ENCODE measurements around the gene KRT81.
"Not testable (repeated sequence)": the region's sequence is repeated elsewhere in the genome, so short reads cannot be mapped to it uniquely, and the experiment has no call there.

KRT81 gene

GRCh38 chr12:52252175-52252615 lies 39.1 kb downstream of the KRT81 start:
- not testable (repeated sequence) for DNase-seq

- DNase-seq = no peak
Observed at GRCh38 chr12:52251367-52252051, 39.8 kb downstream of the KRT81 start.

GRCh38 chr12:52250048-52250990 lies 41.0 kb downstream of the KRT81 start:
- no peak for DNase-seq

DNA sequence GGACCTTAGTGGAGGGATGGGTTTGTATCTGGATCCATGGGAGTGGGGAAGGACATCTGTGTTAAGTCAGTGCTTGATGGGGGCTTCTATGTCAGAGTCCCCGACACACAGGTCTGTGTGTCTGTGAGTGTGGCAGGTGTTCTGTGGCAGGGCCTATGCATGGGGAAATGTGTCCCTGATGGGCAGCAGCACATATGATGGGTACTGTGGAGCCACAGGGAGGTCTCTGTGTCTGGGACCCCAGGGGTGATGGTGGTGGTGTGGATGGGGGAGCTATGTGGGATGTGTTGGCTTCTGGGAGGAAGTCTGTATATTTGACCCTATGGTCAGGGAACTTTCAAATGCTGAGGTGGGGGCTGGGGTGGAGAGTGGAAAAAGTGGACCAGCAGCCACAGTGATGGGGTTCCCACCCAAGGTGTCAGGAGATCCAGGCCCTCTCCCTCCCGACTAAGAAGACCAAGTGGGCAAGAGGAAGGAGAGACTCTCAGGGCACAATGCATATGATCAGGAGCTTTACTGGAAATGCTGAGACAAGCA lies 41.8 kb downstream of the KRT81 start:
- DNase-seq = no peak

- no peak for DNase-seq
Observed at GRCh38 chr12:52248541-52249461, 42.5 kb downstream of the KRT81 start.

GRCh38 chr12:52247622-52248540 lies 43.5 kb downstream of the KRT81 start:
- no peak for DNase-seq

- no peak for DNase-seq
Observed at GRCh38 chr12:52246720-52247621, 44.4 kb downstream of the KRT81 start.

DNA sequence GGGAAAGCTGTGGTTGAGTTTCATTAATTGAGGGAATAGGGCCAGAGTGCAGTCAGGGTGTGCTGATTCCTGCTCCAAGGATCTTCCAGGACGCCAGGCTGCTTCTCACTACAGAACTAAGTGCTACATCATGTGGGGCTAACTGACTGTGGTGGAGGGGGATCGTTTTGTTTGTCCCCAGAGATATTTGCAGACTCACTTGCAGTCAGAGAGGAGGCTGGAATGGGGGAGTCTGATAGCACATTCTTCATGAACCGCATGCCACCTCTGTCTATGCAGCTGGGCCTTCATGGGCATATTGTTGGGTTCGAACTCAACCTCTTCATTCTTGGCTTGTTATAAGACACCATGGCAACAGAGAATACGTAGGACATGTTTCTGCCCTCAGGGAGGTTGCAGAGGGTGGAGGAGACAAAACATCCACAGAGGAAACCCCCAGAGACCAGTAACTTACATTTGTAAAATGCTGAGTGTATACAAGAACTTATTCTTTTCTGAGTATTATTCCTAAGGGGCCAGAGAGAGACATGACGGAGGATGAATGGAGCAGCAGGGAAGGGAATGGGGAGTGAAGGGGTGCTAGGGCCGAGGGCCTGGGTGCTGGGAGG lies 45.3 kb downstream of the KRT81 start:
- no peak for DNase-seq

DNA sequence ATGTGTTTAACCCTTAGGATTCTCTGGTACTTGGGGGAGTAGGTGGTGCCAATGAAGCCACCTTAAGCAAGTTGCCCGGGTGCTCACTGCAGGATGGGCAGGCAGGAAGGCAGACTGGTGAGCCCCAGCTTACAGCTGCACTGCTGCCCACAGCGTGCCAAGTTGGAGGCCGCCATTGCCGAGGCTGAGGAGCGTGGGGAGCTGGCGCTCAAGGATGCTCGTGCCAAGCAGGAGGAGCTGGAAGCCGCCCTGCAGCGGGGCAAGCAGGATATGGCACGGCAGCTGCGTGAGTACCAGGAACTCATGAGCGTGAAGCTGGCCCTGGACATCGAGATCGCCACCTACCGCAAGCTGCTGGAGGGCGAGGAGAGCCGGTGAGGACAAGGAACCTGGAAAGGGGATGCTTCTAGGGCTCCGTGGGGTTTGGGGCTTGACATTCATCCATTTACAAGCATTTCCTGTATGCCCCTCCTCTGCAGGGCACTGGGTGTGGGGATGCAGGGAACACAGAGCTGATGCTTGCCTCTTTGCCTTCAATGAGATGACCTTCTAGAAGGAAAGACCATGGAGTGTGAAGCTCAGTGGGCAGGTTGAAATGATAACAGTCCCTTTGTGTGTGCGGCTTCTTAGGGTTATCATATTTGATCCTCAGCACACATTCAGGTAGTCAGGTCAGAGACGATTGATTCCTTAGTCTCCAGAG lies 45.9 kb downstream of the KRT81 start:
- no peak for DNase-seq

DNA sequence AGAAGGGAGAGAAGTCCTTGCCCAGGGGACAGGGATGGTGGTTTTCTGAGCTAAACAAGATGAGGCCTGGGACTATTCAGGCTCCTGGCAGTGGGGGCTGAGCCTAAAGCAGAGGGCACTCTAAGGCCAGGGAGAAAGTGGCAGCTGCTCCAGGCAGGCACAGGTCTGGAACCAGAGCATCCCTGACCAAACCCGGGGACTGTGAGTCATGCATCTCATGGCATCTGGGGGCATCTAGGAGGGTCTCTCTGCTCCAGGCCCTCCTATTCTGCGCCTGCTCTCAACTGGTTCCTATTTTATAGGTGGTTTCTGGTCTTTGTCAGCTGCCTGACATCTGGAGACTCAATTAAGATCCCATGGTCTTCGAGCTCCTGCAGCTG lies 46.7 kb downstream of the KRT81 start:
- DNase-seq = no peak

DNA sequence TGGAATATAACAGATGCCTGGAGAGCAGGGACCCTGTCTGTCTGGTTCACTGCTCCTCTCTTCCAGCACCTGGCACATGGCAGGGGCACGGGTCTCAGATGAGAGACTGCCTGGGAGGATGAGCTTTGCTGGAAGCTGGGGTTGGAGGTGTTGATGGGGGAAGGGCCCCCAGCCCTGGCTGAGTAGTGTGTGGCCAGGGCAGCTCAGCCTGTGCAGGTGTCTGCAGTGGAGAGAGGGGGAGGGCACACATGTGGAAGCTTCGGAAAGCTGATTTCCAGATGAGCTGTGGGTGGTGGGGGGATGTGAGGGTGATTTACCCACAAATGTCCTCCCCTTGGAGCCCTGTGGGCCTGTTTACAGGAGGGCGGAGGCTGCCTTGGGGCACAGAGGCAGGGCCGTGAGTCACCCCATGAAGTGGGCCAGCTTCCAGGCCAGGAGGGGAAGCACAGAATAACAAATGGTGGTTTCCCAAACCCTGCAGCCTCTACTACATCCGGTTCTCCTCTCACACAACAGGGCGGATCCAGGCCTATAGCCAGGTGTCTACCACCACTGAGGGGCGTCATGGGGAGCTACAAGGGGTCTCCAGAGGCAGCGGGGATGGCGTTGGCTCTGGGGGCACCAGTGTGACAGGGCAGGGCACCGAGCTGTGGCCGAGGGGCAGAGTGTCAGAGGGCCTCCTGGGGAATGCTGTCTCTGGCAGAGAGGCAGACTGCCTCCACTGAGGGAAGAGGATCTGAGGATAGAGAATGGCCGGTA lies 47.3 kb downstream of the KRT81 start:
- DNase-seq = peak in 3 of 4 experiments; percentile 11 to 20 (median 19)

DNA sequence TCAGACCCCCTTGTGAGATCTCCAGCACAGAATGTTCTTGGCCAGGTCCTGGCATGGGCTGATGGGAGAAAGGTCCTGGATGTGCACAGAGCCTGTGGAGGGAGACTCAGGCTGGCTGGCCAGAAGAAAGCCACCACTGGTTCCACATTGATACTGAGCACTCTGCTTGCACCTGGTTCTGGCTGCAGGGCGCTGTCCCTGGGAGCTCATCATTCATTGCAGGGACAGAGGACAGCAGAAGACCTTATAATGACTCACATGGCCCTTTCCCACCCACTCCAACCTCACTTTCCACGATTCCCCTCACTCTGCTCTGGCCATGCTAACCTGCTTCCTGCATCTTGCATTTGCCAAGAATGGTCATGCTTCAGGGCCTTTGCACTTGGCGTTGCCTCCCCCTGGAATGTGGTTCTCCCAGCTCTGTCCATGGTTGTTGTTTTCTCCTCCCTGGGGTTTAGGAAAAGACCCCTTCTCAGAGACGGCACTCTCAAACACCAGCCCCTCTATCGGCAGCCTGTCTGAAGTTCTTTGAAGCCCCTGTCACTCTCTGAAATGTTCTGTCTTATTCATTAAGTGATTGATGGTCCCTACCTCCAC lies 48.0 kb downstream of the KRT81 start:
- DNase-seq = no peak

DNA sequence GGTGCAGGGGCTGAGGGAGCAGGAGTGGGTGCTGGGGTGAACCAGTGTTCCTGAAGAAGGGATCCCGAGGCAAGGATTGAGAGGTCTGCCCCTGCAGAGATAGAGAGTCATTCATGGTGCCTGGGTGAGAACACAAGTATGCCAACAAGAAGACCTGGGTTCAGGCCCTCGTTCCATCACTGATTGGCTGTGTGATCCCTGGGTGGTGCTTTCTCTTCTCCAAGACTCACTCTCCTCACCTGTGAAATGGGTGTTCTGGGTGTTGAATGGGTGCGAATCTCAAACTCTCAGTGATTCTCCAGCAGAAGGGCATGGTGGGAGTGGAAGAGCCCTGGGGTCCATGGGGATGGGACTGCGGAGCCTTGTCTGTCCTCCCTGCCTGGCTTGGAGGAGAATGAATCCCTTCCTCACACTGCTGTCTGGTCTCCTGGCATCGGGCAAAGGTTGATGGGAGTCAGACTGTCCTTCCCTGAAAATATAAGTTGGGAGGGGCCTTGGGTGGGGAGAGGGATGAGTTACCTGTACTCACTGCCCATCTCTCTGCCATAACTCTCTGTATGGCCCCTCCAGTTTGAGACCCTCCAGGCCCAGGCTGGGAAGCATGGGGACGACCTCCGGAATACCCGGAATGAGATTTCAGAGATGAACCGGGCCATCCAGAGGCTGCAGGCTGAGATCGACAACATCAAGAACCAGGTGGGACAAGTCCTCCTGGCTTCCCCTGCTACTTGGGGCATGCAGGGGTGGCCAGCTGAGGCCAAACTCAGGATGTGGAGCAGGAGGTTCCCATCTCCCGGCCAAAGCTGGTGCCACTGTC lies 48.7 kb downstream of the KRT81 start:
- no peak for DNase-seq

DNA sequence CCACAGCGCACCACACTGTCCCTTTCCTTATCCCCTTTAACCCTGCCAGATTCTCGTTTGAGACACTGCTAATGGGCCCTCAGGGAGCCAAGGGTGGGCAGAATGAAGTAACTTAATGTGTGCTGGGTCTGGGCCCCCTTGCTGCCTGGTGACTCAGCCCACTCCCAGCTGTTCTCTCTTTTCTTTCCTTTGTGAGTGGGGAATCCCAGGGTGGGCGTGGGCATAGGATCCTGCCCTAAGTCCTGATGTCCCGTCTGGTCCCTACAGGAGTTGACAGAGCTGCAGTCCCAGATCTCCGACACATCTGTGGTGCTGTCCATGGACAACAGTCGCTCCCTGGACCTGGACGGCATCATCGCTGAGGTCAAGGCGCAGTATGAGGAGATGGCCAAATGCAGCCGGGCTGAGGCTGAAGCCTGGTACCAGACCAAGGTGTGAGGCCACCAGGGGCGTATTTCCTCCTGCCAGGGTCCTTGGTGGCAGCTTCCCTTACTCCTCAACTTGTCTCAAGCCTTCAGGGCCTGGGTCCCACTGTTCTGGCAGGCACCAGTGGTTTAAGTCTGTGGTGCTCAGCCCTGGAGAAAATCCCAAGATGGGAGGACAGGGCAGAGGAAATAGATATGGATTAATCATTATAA lies 50.0 kb downstream of the KRT81 start:
- DNase-seq = no peak

DNA sequence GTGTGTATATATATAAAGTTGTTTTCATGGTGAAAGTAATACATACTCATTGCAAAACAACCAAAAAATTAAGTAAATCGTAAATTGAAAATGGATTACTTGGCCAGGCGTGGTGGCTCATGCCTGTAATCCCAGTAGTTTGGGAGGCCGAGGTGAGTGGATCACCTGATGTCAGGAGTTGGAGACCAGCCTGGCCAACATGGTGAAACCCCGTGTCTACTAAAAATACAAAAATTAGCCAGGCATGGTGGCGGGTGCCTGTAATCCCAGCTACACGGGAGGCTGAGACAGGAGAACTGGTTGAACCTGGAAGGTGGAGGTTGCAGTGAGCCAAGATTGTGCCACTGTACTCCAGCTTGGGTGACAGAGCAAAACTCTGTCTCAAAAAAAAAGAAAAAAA lies 51.1 kb downstream of the KRT81 start:
- not testable (repeated sequence) for DNase-seq

- DNase-seq = no peak
Observed at GRCh38 chr12:52239767-52240166, 51.6 kb downstream of the KRT81 start.
